ENCODE measurements around the gene COPG2. TPM values are rescaled to one million over a fixed set of nuclear protein-coding genes. Genes with fewer than 3 reads are reported as not detected.

The COPG2 gene
- total RNA-seq, 4 donors from 2014 or later: 22.4 to 25.7 (median 24.7) TPM

- Histone ChIP-seq H3K36me3 (no peaks in the 10 kb centered on the region), H3K4me1 (no peaks in the 10 kb centered on the region), H3K27me3 (no peaks in the 10 kb centered on the region), H3K9me3 (no peaks in the 10 kb centered on the region), H3K27ac (no peak overlapping the region), H3K4me3 (replicated peaks in 1 of 3) (no peak overlapping the region)
- DNase-seq: no peak
- no peak for TF ChIP-seq CTCF (IDR thresholded peaks at IDR 0.05)
- intact Hi-C loops (cut with DNase I): no loop called here
- 87 to 93% methylated on average over 1 of the region's 1 CpG for WGBS, 2 donors
Observed at GRCh38 chr7:130703851-130704250, 35.3 kb upstream of the COPG2 start.

GRCh38 chr7:130701650-130702049 is 33.1 kb upstream of the COPG2 start:
- 94 to 98% methylated on average over 2 of the region's 2 CpGs for WGBS, 2 donors
- intact Hi-C loops (cut with DNase I): no loop called here

GRCh38 chr7:130700760-130701159 is 32.2 kb upstream of the COPG2 start:
- TF ChIP-seq CTCF (IDR thresholded peaks at IDR 0.05) (no peak), POLR2A (IDR thresholded peaks at IDR 0.05) (no peak)
- no peaks in the 10 kb centered on the region for H3K36me3 ChIP-seq
- H3K27me3 ChIP-seq: no peaks in the 10 kb centered on the region
- DNase-seq: no peak
- H3K4me3 ChIP-seq (replicated peaks in 1 of 3): no peak overlapping the region
- H3K4me1 ChIP-seq: no peaks in the 10 kb centered on the region
- WGBS, 2 donors: 97 to 98% methylated on average over 1 of the region's 1 CpG
- intact Hi-C loops (cut with DNase I): no loop called here
- no peak overlapping the region for H3K27ac ChIP-seq
- H3K9me3 ChIP-seq: no peaks in the 10 kb centered on the region

More at GRCh38 chr7:130701650-130702049, 33.1 kb upstream of the COPG2 start:
- Histone ChIP-seq H3K4me3 (replicated peaks in 1 of 3) (no peak overlapping the region), H3K4me1 (no peaks in the 10 kb centered on the region), H3K9me3 (no peaks in the 10 kb centered on the region), H3K36me3 (no peaks in the 10 kb centered on the region), H3K27me3 (no peaks in the 10 kb centered on the region), H3K27ac (no peak overlapping the region)
- no peak for DNase-seq
- no peak for TF ChIP-seq CTCF (IDR thresholded peaks at IDR 0.05)

- no peak for DNase-seq
- no peaks in the 10 kb centered on the region for H3K4me1 ChIP-seq
- no peak overlapping the region for H3K4me3 ChIP-seq (replicated peaks in 1 of 3)
- H3K27ac ChIP-seq: no peak overlapping the region
- no peaks in the 10 kb centered on the region for H3K9me3 ChIP-seq
- TF ChIP-seq CTCF (IDR thresholded peaks at IDR 0.05) (no peak), POLR2A (IDR thresholded peaks at IDR 0.05) (no peak)
- no peaks in the 10 kb centered on the region for H3K36me3 ChIP-seq
- no peaks in the 10 kb centered on the region for H3K27me3 ChIP-seq
- intact Hi-C loops (cut with DNase I): no loop called here
- 59 to 66% methylated on average over 4 of the region's 4 CpGs for WGBS, 2 donors
Observed at GRCh38 chr7:130699686-130700085, 31.1 kb upstream of the COPG2 start.

GRCh38 chr7:130697820-130698219 is 29.3 kb upstream of the COPG2 start:
- WGBS, 2 donors: 81 to 84% methylated on average over 2 of the region's 2 CpGs
- intact Hi-C loops (cut with DNase I): no loop called here
- TF ChIP-seq CTCF (IDR thresholded peaks at IDR 0.05) (no peak), POLR2A (IDR thresholded peaks at IDR 0.05) (no peak)
- H3K4me3 ChIP-seq (replicated peaks in 1 of 3): no peak overlapping the region
- DNase-seq: no peak
- no peaks in the 10 kb centered on the region for H3K9me3 ChIP-seq
- no peak overlapping the region for H3K27ac ChIP-seq
- no peaks in the 10 kb centered on the region for H3K36me3 ChIP-seq
- no peaks in the 10 kb centered on the region for H3K4me1 ChIP-seq
- no peaks in the 10 kb centered on the region for H3K27me3 ChIP-seq

All from thyroid gland (tissue), 4 donors.